H1 (cell line): ENCODE results near the gene RAD51B. TPM values are rescaled to one million over a fixed set of nuclear protein-coding genes. Genes with fewer than 3 reads are reported as not detected.

Experiments used
- CTCF ChIA-PET: fragments of 300-600 bp; sonication (Branson Sonifier 250); formaldehyde crosslinking; loops from one replicate; lab custom pipeline; 2021; ENCODE audit not compliant: partially characterized antibody; lab: Charles Lee
- POLR2A ChIA-PET: fragments of 300-600 bp; sonication (Branson Sonifier 250); formaldehyde crosslinking; loops from one replicate; lab custom pipeline; 2021; ENCODE audit warnings: inconsistent platforms; ENCODE audit not compliant: partially characterized antibody; lab: Charles Lee
- DNase-seq, 2 experiments: peaks; one replicate each; pipeline versions ENCODE4 v3.0.0 to v3.0.0-alpha.2; 2010 to 2022; ENCODE audit warnings: low spot score in 2 of 2, low read depth in 1 of 2, mixed read lengths in 1 of 2
- FAIRE-seq: peaks from 2 replicates; lab custom pipeline; 2011; peaks lifted over from hg19 to GRCh38; lab: Jason Lieb, UNC
- H2AFZ ChIP-seq: 2 replicates; pipeline ENCODE4 v1.8.1; 2012; ENCODE audit warnings: low read length, inconsistent platforms
- H2AK5ac ChIP-seq: 2 replicates; pipeline ENCODE4 v1.6.1; 2013; ENCODE audit warnings: low read depth, low read length
- H2BK120ac ChIP-seq: replicated peaks from 2 replicates; pipeline ENCODE3; 2013; ENCODE audit warnings: low read depth, low read length, inconsistent platforms
- H2BK12ac ChIP-seq: 2 replicates; pipeline ENCODE4 v1.6.1; 2013; ENCODE audit warnings: low read depth, low read length
- H2BK15ac ChIP-seq: 2 replicates; pipeline ENCODE4 v1.6.1; 2013; ENCODE audit warnings: low read length
- H2BK20ac ChIP-seq: 2 replicates; pipeline ENCODE4 v1.6.1; 2013; ENCODE audit warnings: low read length
- H2BK5ac ChIP-seq: 2 replicates; pipeline ENCODE4 v1.6.1; 2013; ENCODE audit warnings: low read depth, low read length
- H3K14ac ChIP-seq: 2 replicates; pipeline ENCODE4 v1.6.1; 2013; ENCODE audit warnings: inconsistent platforms; ENCODE audit not compliant: insufficient read length
- H3K18ac ChIP-seq: 2 replicates; pipeline ENCODE4 v1.6.1; 2013; ENCODE audit warnings: low read length; ENCODE audit errors: extremely low read depth
- H3K23ac ChIP-seq: 2 replicates; pipeline ENCODE4 v1.6.1; 2013; ENCODE audit warnings: inconsistent platforms; ENCODE audit not compliant: insufficient read length
- H3K23me2 ChIP-seq: 2 replicates; pipeline ENCODE4 v1.6.1; 2013; ENCODE audit warnings: low read depth, low read length
- H3K27ac ChIP-seq: 2 replicates; pipeline ENCODE4 v1.6.1; 2011; ENCODE audit warnings: low read depth, low read length, inconsistent platforms
- H3K27me3 ChIP-seq, 4 experiments: replicated peaks in 1 of 4; 1 replicate in 1 of 4; 2 replicates in 3 of 4; pipeline versions ENCODE4 v1.6.1 to v1.8.1; 2011 to 2013; ENCODE audit warnings: low read length in 3 of 4, mild to moderate bottlenecking in 3 of 4, inconsistent platforms in 2 of 4, mixed read lengths in 2 of 4, moderate library complexity in 1 of 4; ENCODE audit not compliant: control insufficient read depth in 3 of 4, insufficient read depth in 3 of 4; ENCODE audit errors: extremely low read depth in 1 of 4
- H3K36me3 ChIP-seq, 4 experiments: 2 replicates each; pipeline versions ENCODE4 v1.6.1 to v1.8.1; 2011 to 2013; ENCODE audit warnings: mild to moderate bottlenecking in 4 of 4, low read length in 3 of 4, moderate library complexity in 2 of 4, control low read depth in 1 of 4, inconsistent platforms in 1 of 4; ENCODE audit not compliant: insufficient read depth in 4 of 4, control insufficient read depth in 2 of 4
- H3K4ac ChIP-seq: replicated peaks from 2 replicates; pipeline ENCODE3; 2013; ENCODE audit warnings: low read length, low read depth, mixed read lengths, inconsistent platforms; ENCODE audit not compliant: insufficient read length
- H3K4me1 ChIP-seq, 4 experiments: replicated peaks in 1 of 4; 1 replicate in 1 of 4; 2 replicates in 3 of 4; pipeline versions ENCODE4 v1.6.1 to v1.8.1; 2011 to 2013; ENCODE audit warnings: low read length in 3 of 4, inconsistent platforms in 2 of 4, mixed read lengths in 1 of 4; ENCODE audit not compliant: insufficient read depth in 4 of 4, control insufficient read depth in 3 of 4
- H3K4me2 ChIP-seq, 2 experiments: 2 replicates each; pipeline versions ENCODE4 v1.6.1 to v1.8.1; 2011 to 2013; ENCODE audit warnings: low read depth in 2 of 2, low read length in 2 of 2, control low read depth in 1 of 2, inconsistent platforms in 1 of 2, mild to moderate bottlenecking in 1 of 2; ENCODE audit not compliant: insufficient read depth in 1 of 2
- H3K4me3 ChIP-seq, 4 experiments: fragments of 200-600, 300-600 bp in 1 of 4; sonication (generic), shearing (Covaris generic), sonication (Bioruptor Twin) in 1 of 4; 2 replicates each; pipeline versions ENCODE4 v1.5.1 to v1.8.1; 2011 to 2016; ENCODE audit warnings: low read length in 4 of 4, low read depth in 3 of 4, control low read depth in 2 of 4, inconsistent platforms in 2 of 4, mild to moderate bottlenecking in 2 of 4, mixed read lengths in 1 of 4, moderate library complexity in 1 of 4; ENCODE audit not compliant: insufficient read depth in 2 of 4; ENCODE audit errors: extremely low read depth in 1 of 4
- H3K56ac ChIP-seq: replicated peaks from 2 replicates; pipeline ENCODE3; 2013; ENCODE audit warnings: low read depth, mild to moderate bottlenecking, mixed read lengths, low read length, inconsistent platforms; ENCODE audit not compliant: insufficient read length
- H3K79me1 ChIP-seq: 2 replicates; pipeline ENCODE4 v1.6.1; 2013; ENCODE audit warnings: low read depth, low read length, control low read depth
- H3K79me2 ChIP-seq, 2 experiments: 2 replicates each; pipeline versions ENCODE4 v1.6.1 to v1.8.1; 2012 to 2013; ENCODE audit warnings: low read length in 2 of 2, mild to moderate bottlenecking in 2 of 2, inconsistent platforms in 1 of 2; ENCODE audit not compliant: insufficient read depth in 2 of 2, control insufficient read depth in 1 of 2
- H3K9ac ChIP-seq, 4 experiments: replicated peaks in 1 of 4; 1 replicate in 1 of 4; 2 replicates in 3 of 4; pipeline versions ENCODE4 v1.6.1 to v1.8.1; 2011 to 2013; ENCODE audit warnings: low read depth in 3 of 4, low read length in 3 of 4, control low read depth in 2 of 4, mild to moderate bottlenecking in 2 of 4, moderate library complexity in 2 of 4, inconsistent platforms in 1 of 4; ENCODE audit errors: extremely low read depth in 1 of 4
- H3K9me3 ChIP-seq, 2 experiments: 2 replicates each; pipeline versions ENCODE4 v1.6.1 to v1.8.1; 2012 to 2013; ENCODE audit warnings: mild to moderate bottlenecking in 2 of 2, moderate library complexity in 2 of 2, control low read depth in 1 of 2, inconsistent platforms in 1 of 2, low read depth in 1 of 2, low read length in 1 of 2, mixed read lengths in 1 of 2; ENCODE audit not compliant: insufficient read depth in 2 of 2
- H4K20me1 ChIP-seq, 2 experiments: replicated peaks in 1 of 2; 2 replicates each; pipeline versions ENCODE3 to v1.8.1; 2011 to 2013; ENCODE audit warnings: inconsistent platforms in 2 of 2, low read length in 2 of 2, mild to moderate bottlenecking in 1 of 2; ENCODE audit not compliant: insufficient read depth in 2 of 2, control insufficient read depth in 1 of 2
- H4K5ac ChIP-seq: 2 replicates; pipeline ENCODE4 v1.6.1; 2013; ENCODE audit warnings: low read length, low read depth, mixed read lengths, inconsistent platforms; ENCODE audit not compliant: insufficient read length
- H4K8ac ChIP-seq: 2 replicates; pipeline ENCODE4 v1.8.0; 2013; ENCODE audit warnings: mild to moderate bottlenecking, moderate library complexity, low read length, inconsistent platforms; ENCODE audit not compliant: insufficient read depth; ENCODE audit errors: extremely low read depth
- H4K91ac ChIP-seq: replicated peaks from 2 replicates; pipeline ENCODE3; 2013; ENCODE audit warnings: low read length, mixed read lengths, inconsistent platforms; ENCODE audit not compliant: insufficient read length
- NRF1 ChIP-seq: IDR thresholded peaks from 2 replicates; pipeline ENCODE4 v1.6.1; 2011; ENCODE audit warnings: mild to moderate bottlenecking, low read depth, low read length, improper control_type of control experiment
- WGBS, 2 experiments: shearing (Covaris generic) in 1 of 2; methylation state at CpG; one replicate each; pipeline versions ENCODE4 v1.1.6 to v1.1.7; 2013 to 2015; ENCODE audit warnings: low lambda C conversion rate in 2 of 2, mixed read lengths in 2 of 2, inconsistent platforms in 1 of 2, low coverage in 1 of 2, missing lambda C conversion rate in 1 of 2; ENCODE audit not compliant: insufficient replicate concordance in 2 of 2, insufficient coverage in 1 of 2, insufficient read length in 1 of 2; ENCODE audit errors: extremely low coverage in 1 of 2, missing lambda C conversion rate in 1 of 2; 5-methylcytosine and 5-hydroxymethylcytosine counted together
- polyA plus RNA-seq, 7 experiments: library from polyadenylated mRNA; depleted of rRNA in 3 of 7; stranded (reverse) in 5 of 7; unstranded in 2 of 7; fragments of >200 nt in 5 of 7; fragments of 200-250 nt in 2 of 7; gene quantifications; 1 replicate in 5 of 7; 2 replicates in 1 of 7; 4 replicates in 1 of 7; pipeline versions ENCODE4 v1.2.1 to v1.2.3, GENCODE V29; 2011 to 2013; ENCODE audit warnings: missing spikeins in 2 of 7, mixed read lengths in 2 of 7
- total RNA-seq: library from RNA; stranded (reverse); fragmentation: NEBNext Ultra II Directional; extraction: Animal tissue kit (Norgen Biotek cat#: 25700); gene quantifications from 2 replicates; pipeline ENCODE4 v1.2.1, GENCODE V29; 2021

RAD51B gene
- total and polyA plus RNA-seq, 2 of the 8 experiments (the other 6 are each of a cell fraction or from before 2014, with no cell fraction given) = 3.9 to 14.9 TPM

DNA sequence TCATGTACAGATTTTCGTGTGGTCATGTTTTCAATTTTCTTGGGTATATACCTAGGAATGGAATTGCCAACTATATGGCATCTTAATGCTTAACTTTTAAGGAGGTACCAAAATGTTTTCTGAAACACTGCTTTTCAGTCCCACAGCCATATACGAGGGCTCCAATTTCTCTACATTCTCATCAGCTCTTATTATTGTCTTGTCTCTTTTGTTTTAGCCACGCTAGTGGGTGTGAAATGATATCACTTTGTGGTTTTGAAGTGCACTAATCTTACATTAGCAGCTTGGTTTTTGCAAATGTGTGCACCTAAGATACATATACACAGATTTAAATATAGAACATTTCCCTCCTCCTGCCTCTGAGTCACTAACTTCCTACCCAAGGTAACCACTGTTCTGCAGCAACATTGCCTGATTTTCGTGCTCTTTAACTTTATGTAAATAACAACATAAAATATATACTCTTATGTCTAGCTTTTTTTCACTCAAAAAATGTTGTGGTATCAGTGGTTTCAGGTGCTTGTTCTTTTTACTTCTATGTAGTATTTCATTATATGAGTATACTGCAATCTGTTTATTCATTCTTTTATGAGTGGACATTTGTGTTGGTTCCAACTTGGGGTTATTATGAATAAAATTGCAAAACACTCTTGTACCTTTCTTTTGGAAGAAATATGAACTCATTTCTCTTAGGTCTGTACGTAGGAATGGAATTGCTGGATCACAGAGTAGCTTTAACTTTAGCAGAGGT is 900.2 kb downstream of the RAD51B start:
- Histone ChIP-seq H3K27me3 (no peaks in the 10 kb centered on the region; a peak in 2 of 7 replicates), H4K20me1 (no peaks in the 10 kb centered on the region), H3K27ac (no peak overlapping the region), H4K5ac (no peak overlapping the region), H3K23ac (no peak overlapping the region), H3K4me1 (peaks cover 0 to under 1% (median under 1%) of the 10 kb centered on the region in 4 experiments; a peak in 2 of 7 replicates), H3K18ac (no peak overlapping the region), H3K4me2 (no peak overlapping the region), H2BK20ac (no peak overlapping the region), H3K23me2 (no peaks in the 10 kb centered on the region), H3K36me3 (no peaks in the 10 kb centered on the region), H4K91ac (no peak overlapping the region), H2BK15ac (no peak overlapping the region), H2BK5ac (no peak overlapping the region), H2AK5ac (no peak overlapping the region), H3K79me1 (no peaks in the 10 kb centered on the region), H3K9me3 (no peaks in the 10 kb centered on the region), H3K56ac (no peak overlapping the region), H3K4ac (no peak overlapping the region), H3K4me3 (no peak overlapping the region), H4K8ac (no peak overlapping the region), H2AFZ (no peak overlapping the region), H3K9ac (no peak overlapping the region), H3K79me2 (no peaks in the 10 kb centered on the region), H2BK12ac (no peak overlapping the region), H3K14ac (no peak overlapping the region), H2BK120ac (no peak overlapping the region)
- POLR2A ChIA-PET = interaction anchor here (1.1 to 1.7 kb wide), 2 partner anchors 69 to 73 kb away, joined by 4 to 5 read pairs; partner anchors contain the start of gene ZFP36L1
- CTCF ChIA-PET = interaction anchor here (0.9 to 6.8 kb wide), 7 partner anchors 9 to 107 kb away, joined by 3 to 50 read pairs (median 4); no protein-coding TSS in a partner anchor
- FAIRE-seq (no peak), DNase-seq (no peak)
- WGBS, 2 experiments = 86% methylated on average over 5 of the region's 5 CpGs; no CpG with 5 or more reads in 1 of the 2 experiments
- no peak for TF ChIP-seq NRF1
